Measurements from ENCODE around the gene MT3.

- TF ChIP-seq EZH2 (IDR thresholded peaks at IDR 0.05) (no peak), POLR2AphosphoS5 (IDR thresholded peaks at IDR 0.05; ENCODE audit: borderline replicate concordance, low read depth, low read length) (no peak)
Observed at GRCh38 chr16:56559109-56559508, 30.2 kb upstream of the MT3 start.

Measured in SK-N-MC (cell line).